Activated CD4-positive, CD25-positive, alpha-beta regulatory T cell treated with anti-CD3 and anti-CD28 coated beads, Interleukin-2, amount 50 U/mL, for 72 hours (primary cell): ENCODE data around the gene PARVG.

Experiments used
- DNase-seq: peaks from one replicate; pipeline ENCODE4 v3.0.0; 2021

The PARVG gene

GRCh38 chr22:44157916-44158618 lies 22.7 kb upstream of the PARVG start:
- no peak for DNase-seq

GRCh38 chr22:44158816-44159215 lies 21.9 kb upstream of the PARVG start:
- DNase-seq: no peak

- DNase-seq: no peak
Observed at GRCh38 chr22:44159221-44159620, 21.5 kb upstream of the PARVG start.

- DNase-seq: no peak
Observed at GRCh38 chr22:44159811-44160210, 20.9 kb upstream of the PARVG start.

GRCh38 chr22:44160421-44160820 lies 20.3 kb upstream of the PARVG start:
- DNase-seq: no peak

GRCh38 chr22:44161673-44162072 lies 19.1 kb upstream of the PARVG start:
- DNase-seq: no peak

GRCh38 chr22:44162960-44163359 lies 17.8 kb upstream of the PARVG start:
- DNase-seq: no peak

GRCh38 chr22:44163536-44163935 lies 17.2 kb upstream of the PARVG start:
- no peak for DNase-seq

- DNase-seq: no peak
Observed at GRCh38 chr22:44164031-44164430, 16.7 kb upstream of the PARVG start.

GRCh38 chr22:44165286-44165874 lies 15.3 kb upstream of the PARVG start:
- no peak for DNase-seq

GRCh38 chr22:44166498-44167276 lies 14.0 kb upstream of the PARVG start:
- DNase-seq: no peak

GRCh38 chr22:44167501-44167900 lies 13.2 kb upstream of the PARVG start:
- DNase-seq: no peak

GRCh38 chr22:44168206-44168605 lies 12.5 kb upstream of the PARVG start:
- DNase-seq: no peak

GRCh38 chr22:44170470-44170869 lies 10.3 kb upstream of the PARVG start:
- DNase-seq: no peak

- no peak for DNase-seq
Observed at GRCh38 chr22:44171561-44171960, 9.2 kb upstream of the PARVG start.

- DNase-seq: no peak
Observed at GRCh38 chr22:44172370-44173108, 8.2 kb upstream of the PARVG start.

GRCh38 chr22:44173154-44173553 lies 7.6 kb upstream of the PARVG start:
- DNase-seq: no peak

GRCh38 chr22:44175676-44176075 lies 5.0 kb upstream of the PARVG start:
- no peak for DNase-seq

GRCh38 chr22:44179196-44179988 lies 1.3 kb upstream of the PARVG start:
- DNase-seq: no peak

- no peak for DNase-seq
Observed at GRCh38 chr22:44179989-44180705, 578 bp upstream of the PARVG start.

GRCh38 chr22:44181033-44181911 lies 547 bp downstream of the PARVG start:
- DNase-seq: peak; percentile 56
